NCI-H526 treated with DMSO at 0.1 percent for 48 hours (cell line): ENCODE measurements around the gene CDYL.

Experiments used
- DNase-seq: peaks from one replicate; lab custom pipeline; 2025; lab: John Stamatoyannopoulos, UW

Gene CDYL

GRCh38 chr6:4909063-4909706, 133.0 kb downstream of the CDYL start:
- no peak for DNase-seq

- DNase-seq = peak; percentile 27
Measured at GRCh38 chr6:4910037-4910760, 134.0 kb downstream of the CDYL start.

GRCh38 chr6:4912559-4912958, 136.4 kb downstream of the CDYL start:
- no peak for DNase-seq

GRCh38 chr6:4913705-4914419, 137.7 kb downstream of the CDYL start:
- DNase-seq = no peak

GRCh38 chr6:4914420-4915159, 138.4 kb downstream of the CDYL start:
- DNase-seq = peak; percentile 55

- no peak for DNase-seq
Measured at GRCh38 chr6:4916954-4917561, 140.9 kb downstream of the CDYL start.

GRCh38 chr6:4920914-4921410, 144.8 kb downstream of the CDYL start:
- no peak for DNase-seq

GRCh38 chr6:4922488-4923037, 146.4 kb downstream of the CDYL start:
- no peak for DNase-seq

GRCh38 chr6:4923081-4923480, 146.9 kb downstream of the CDYL start:
- no peak for DNase-seq

- no peak for DNase-seq
Measured at GRCh38 chr6:4924661-4925271, 148.6 kb downstream of the CDYL start.

GRCh38 chr6:4925580-4925979, 149.4 kb downstream of the CDYL start:
- DNase-seq = no peak

GRCh38 chr6:4928426-4928825, 152.2 kb downstream of the CDYL start:
- DNase-seq = no peak

- no peak for DNase-seq
Measured at GRCh38 chr6:4929097-4929718, 153.0 kb downstream of the CDYL start.

GRCh38 chr6:4930025-4930691, 154.0 kb downstream of the CDYL start:
- DNase-seq = no peak

- no peak for DNase-seq
Measured at GRCh38 chr6:4931530-4932227, 155.5 kb downstream of the CDYL start.

GRCh38 chr6:4932228-4932903, 156.2 kb downstream of the CDYL start:
- DNase-seq = no peak

- DNase-seq = no peak
Measured at GRCh38 chr6:4935486-4935885, 159.3 kb downstream of the CDYL start.

- DNase-seq = no peak
Measured at GRCh38 chr6:4935975-4936680, 159.9 kb downstream of the CDYL start.
